A673 (cell line): Measurements from ENCODE around the gene PJA2. TPM values are rescaled to one million over a fixed set of nuclear protein-coding genes. Genes with fewer than 3 reads are reported as not detected.

Experiments used
- BruUV-seq: library from RNA; stranded (reverse); fragments of 400-500 nt; replicated peaks from 2 replicates; lab custom pipeline; 2021; lab: Mats Ljungman, UMichigan
- CTCF ChIA-PET: fragments of 300-600 bp; sonication (Branson Sonifier 250); formaldehyde crosslinking; loops from one replicate; lab custom pipeline; 2022; ENCODE audit warnings: antibody characterized with exemption; lab: Charles Lee
- POLR2A ChIA-PET: fragments of 300-600 bp; sonication (Branson Sonifier 250); formaldehyde crosslinking; loops from one replicate; lab custom pipeline; 2022; ENCODE audit warnings: antibody characterized with exemption; ENCODE audit not compliant: low non-redundant PET; lab: Charles Lee
- DNase-seq: peaks from one replicate; pipeline ENCODE4 v3.0.0-alpha.2; 2015; ENCODE audit warnings: low spot score
- H3K27ac ChIP-seq: fragments of 200-600 bp; sonication (generic); 2 replicates; pipeline ENCODE4 v1.5.1; 2016; ENCODE audit warnings: mixed run types, low read depth, mild to moderate bottlenecking, mixed read lengths, antibody characterized with exemption, low read length; ENCODE audit not compliant: poor library complexity, severe bottlenecking
- H3K27me3 ChIP-seq: fragments of 200-600 bp; sonication (generic); replicated peaks from 2 replicates; pipeline ENCODE4 v1.6.1; 2017; ENCODE audit warnings: mixed run types, low read depth, mild to moderate bottlenecking, mixed read lengths, antibody characterized with exemption, low read length; ENCODE audit not compliant: insufficient read depth, poor library complexity
- H3K36me3 ChIP-seq: fragments of 200-600 bp; sonication (generic); 2 replicates; pipeline ENCODE4 v1.6.1; 2016; ENCODE audit warnings: mixed run types, mild to moderate bottlenecking, mixed read lengths, antibody characterized with exemption, low read length; ENCODE audit not compliant: insufficient read depth, poor library complexity, severe bottlenecking
- H3K4me1 ChIP-seq: fragments of 200-600 bp; sonication (generic); 2 replicates; pipeline ENCODE4 v1.6.1; 2017; ENCODE audit warnings: mixed run types, mild to moderate bottlenecking, mixed read lengths, antibody characterized with exemption, low read length; ENCODE audit not compliant: insufficient read depth, poor library complexity, severe bottlenecking
- H3K4me3 ChIP-seq: fragments of 200-600 bp; sonication (generic); 2 replicates; pipeline ENCODE4 v1.5.1; 2016; ENCODE audit warnings: low read depth, mixed run types, mild to moderate bottlenecking, mixed read lengths, low read length; ENCODE audit not compliant: poor library complexity, severe bottlenecking
- H3K9me3 ChIP-seq: fragments of 200-600 bp; sonication (generic); 2 replicates; pipeline ENCODE4 v1.6.1; 2016; ENCODE audit warnings: mixed run types, low read depth, mild to moderate bottlenecking, mixed read lengths, antibody characterized with exemption, low read length; ENCODE audit not compliant: poor library complexity, severe bottlenecking
- CTCF ChIP-seq: fragments of 300-800, 200-600 bp; sonication (generic); conservative IDR thresholded peaks from 2 replicates; pipeline ENCODE4 v1.5.1; 2017; ENCODE audit warnings: low read depth, mild to moderate bottlenecking, antibody characterized with exemption, low read length, moderate library complexity, mixed read lengths
- EZH2 ChIP-seq: fragments of 200-600 bp; sonication (generic); IDR thresholded peaks from 2 replicates; pipeline ENCODE4 v1.6.1; 2017; ENCODE audit warnings: borderline replicate concordance, low read depth, mild to moderate bottlenecking, mixed read lengths, antibody characterized with exemption, low read length; ENCODE audit not compliant: poor library complexity, severe bottlenecking
- intact Hi-C: fragments of 100-400 bp; cut with micrococcal nuclease; formaldehyde crosslinking; loops from one replicate; pipeline ENCODE4 v1.10.0; 2022; ENCODE audit not compliant: unreplicated experiment
- total RNA-seq: library from RNA; stranded (reverse); gene quantifications from 2 replicates; pipeline ENCODE4 v1.2.3, GENCODE V29; 2021

PJA2 gene
- total RNA-seq, 1 experiment from 2014 or later = 47.3 TPM

GRCh38 chr5:109370343-109370742 lies 39.4 kb downstream of the PJA2 start:
- peaks cover 21% of the 10 kb centered on the region for H3K36me3 ChIP-seq
- intact Hi-C loops = no loop called here
- no peak for DNase-seq
- H3K9me3 ChIP-seq = peaks cover 9% of the 10 kb centered on the region
- CTCF ChIA-PET = no interaction called here
- H3K4me3 ChIP-seq = no peak overlapping the region
- no peak for TF ChIP-seq CTCF
- no peak for TF ChIP-seq EZH2
- no TSS peak for BruUV-seq
- no peak overlapping the region for H3K27ac ChIP-seq
- peaks cover 11% of the 10 kb centered on the region for H3K4me1 ChIP-seq
- POLR2A ChIA-PET = no interaction called here
- H3K27me3 ChIP-seq = no peaks in the 10 kb centered on the region

GRCh38 chr5:109365653-109366052 lies 44.1 kb downstream of the PJA2 start:
- H3K27ac ChIP-seq = no peak overlapping the region
- H3K4me1 ChIP-seq = no peaks in the 10 kb centered on the region
- ChIA-PET POLR2A (no interaction called here), CTCF (no interaction called here)
- H3K4me3 ChIP-seq = no peak overlapping the region
- peaks cover 9% of the 10 kb centered on the region for H3K9me3 ChIP-seq
- intact Hi-C loops = no loop called here
- DNase-seq = no peak
- H3K36me3 ChIP-seq = peaks cover 43% of the 10 kb centered on the region
- H3K27me3 ChIP-seq = no peaks in the 10 kb centered on the region
- BruUV-seq = no TSS peak
- no peak for TF ChIP-seq CTCF
- TF ChIP-seq EZH2 = no peak

- DNase-seq = no peak
- peaks cover 9% of the 10 kb centered on the region for H3K9me3 ChIP-seq
- H3K4me3 ChIP-seq = no peak overlapping the region
- H3K27ac ChIP-seq = no peak overlapping the region
- no TSS peak for BruUV-seq
- peaks cover 43% of the 10 kb centered on the region for H3K36me3 ChIP-seq
- ChIA-PET POLR2A (no interaction called here), CTCF (no interaction called here)
- no peaks in the 10 kb centered on the region for H3K27me3 ChIP-seq
- intact Hi-C loops = no loop called here
- TF ChIP-seq EZH2 (no peak), CTCF (no peak)
- H3K4me1 ChIP-seq = no peaks in the 10 kb centered on the region
These were observed 44.8 kb downstream of the PJA2 start for GRCh38 chr5:109364977-109365376.
